ENCODE measurements around the gene TELO2.

TELO2 gene

DNA sequence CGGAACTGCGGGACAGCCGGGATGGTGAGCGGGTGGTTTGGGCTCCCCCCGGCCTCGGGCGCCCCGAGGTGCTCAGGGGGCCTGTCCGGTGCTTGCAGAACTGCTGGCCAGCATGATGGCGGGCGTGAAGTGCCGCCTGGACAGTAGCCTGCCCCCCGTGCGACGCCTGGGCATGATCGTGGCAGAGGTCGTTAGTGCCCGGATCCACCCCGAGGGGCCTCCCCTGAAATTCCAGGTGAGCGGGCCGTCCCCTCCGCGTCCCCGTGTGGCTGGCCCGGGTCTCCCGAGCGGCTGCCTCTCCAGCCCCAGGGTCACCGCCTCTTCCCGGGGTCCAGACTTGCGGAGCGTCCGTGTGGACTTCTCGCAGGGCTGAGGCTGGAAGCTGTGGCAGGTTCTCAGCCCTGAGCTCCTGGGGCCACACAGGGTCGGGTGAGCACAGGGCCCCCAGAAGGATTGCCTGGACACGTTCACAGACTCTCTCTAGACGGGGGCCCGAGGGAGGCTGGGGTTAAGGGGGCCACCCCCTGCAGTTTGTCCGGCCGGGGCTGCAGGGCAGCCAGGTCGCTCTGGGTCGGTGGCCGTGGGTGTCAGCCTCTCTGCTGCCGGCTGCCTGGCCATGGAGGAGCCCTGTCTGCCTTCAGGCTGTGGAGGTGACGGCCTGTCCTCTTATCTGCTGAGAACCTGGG lies 7.4 kb downstream of the TELO2 start:
- no peak for DNase-seq

DNA sequence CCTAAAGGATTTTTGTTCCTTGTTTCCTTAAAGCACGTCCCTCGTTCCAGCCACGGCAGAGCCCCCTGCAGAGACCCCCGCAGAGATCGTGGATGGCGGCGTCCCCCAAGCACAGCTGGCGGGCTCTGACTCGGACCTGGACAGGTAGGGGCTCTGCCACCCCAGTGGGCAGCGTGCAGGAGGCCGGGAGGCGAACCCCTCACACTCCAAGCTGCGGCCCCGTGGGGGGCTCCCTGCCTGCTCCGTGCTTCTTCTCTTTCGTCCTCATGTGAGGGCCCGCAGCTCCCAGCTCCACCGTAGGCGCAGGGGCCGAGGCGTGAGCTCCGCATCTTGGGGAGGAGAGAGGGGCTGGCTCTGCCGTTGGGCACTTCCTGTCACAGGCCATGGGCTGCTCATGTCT lies 8.5 kb downstream of the TELO2 start:
- DNase-seq: no peak

DNA sequence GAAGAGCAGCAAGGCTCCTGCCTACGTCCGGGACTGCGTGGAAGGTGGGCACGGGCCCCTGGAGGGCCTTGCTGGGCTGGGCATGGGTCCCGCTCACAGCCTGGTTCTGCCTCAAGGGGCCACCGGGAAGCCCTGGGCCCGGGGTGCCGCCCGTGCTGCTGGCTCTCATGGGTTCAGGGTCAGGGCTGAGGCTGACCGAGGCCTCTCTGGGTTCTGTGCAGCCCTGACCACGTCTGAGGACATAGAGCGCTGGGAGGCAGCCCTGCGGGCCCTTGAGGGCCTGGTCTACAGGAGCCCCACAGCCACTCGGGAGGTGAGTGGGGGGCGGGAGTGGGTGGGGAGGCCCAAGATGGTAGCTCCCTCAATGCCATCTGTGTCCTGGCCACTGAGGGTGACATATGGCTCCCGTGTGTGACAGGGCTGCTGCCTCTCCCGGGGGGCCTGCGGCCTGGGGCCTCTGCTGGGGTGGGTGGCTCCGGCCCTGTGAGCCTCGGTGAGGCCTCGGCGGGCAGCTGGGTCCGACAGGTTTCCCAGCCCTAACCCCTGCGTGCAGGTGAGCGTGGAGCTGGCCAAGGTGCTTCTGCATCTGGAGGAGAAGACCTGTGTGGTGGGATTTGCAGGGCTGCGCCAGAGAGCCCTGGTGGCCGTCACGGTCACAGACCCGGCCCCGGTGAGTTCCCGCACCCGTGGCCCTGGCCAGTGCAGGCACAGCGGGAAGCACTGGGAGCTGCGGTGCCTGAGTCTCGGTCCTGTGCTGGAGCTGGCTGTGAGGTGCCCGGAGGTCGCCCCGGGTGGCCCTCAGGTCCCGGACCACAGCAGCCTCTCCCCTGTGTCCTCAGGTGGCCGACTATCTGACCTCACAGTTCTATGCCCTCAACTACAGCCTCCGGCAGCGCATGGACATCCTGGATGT lies 9.2 kb downstream of the TELO2 start:
- DNase-seq: no peak

DNA sequence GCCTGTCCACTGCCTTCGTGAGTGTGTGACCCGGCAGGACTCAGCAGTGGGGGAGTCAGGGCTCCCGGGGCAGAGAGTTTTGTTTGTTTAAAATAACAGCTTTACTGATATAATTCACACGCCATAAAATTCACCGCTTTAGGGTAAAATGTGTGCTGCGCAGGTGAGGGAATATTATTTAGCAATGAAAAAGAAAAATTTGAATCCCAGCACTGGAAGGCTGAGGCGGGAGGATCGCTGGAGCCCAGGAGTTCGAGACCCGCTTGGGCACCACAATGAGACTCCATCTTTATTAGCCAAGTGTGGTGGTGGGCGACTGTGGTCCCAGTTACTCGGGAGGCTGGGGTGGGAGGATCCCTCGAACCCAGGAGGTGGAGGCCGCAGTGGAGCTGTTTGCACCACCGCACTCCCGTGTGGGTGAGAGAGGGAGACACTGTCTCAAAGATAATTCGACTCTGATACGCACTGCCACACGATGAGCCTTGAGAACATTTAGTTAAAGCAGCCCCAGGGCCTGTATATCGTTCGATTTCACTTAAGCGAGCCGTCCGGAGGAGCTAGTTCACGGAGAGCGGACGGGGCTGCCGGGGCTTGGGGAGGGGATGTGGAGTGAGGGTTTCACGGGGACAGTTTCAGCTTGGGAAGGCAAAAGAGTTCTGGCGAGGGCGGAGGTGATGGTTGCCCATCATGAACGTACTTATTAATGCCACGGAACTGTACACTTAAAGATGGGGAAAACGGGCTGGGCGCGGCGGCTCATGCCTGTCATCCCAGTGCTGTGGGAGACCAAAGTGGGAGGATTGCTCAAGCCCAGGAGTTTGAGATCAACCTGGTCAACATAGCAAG lies 10.2 kb downstream of the TELO2 start:
- DNase-seq: no peak

DNA sequence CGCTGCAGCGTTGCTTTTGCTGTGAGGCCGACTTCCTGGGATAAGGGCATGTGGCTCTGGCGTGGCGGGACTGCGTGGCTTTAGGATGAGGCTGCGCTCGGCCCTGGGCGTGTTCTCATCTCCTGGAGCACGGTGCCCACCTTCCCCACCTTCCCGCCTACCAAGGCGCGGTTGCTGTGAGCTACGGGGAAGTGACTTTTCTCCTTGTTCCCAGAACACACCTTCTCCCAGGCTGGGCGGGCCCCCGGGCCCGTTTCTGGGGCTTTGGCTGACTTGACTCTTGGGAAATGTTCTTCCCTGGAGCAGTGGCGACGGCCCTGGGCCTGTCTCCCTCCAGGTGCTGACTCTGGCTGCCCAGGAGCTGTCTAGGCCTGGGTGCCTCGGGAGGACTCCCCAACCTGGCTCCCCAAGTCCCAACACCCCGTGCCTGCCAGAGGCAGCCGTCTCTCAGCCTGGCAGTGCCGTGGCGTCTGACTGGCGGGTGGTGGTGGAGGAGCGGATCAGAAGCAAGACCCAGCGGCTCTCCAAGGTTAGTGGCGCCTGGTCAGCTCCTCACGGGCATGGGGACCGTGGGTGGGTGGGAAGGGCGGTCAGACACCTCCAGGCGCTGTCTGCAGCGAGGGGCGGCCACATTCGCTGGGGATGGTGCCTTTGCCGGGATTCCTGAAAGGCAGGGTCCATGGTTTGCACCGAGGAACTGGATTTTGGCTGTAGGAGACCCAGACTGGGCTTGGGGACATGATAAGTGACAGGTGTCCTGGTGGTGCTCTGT lies 12.1 kb downstream of the TELO2 start:
- DNase-seq: no peak

DNA sequence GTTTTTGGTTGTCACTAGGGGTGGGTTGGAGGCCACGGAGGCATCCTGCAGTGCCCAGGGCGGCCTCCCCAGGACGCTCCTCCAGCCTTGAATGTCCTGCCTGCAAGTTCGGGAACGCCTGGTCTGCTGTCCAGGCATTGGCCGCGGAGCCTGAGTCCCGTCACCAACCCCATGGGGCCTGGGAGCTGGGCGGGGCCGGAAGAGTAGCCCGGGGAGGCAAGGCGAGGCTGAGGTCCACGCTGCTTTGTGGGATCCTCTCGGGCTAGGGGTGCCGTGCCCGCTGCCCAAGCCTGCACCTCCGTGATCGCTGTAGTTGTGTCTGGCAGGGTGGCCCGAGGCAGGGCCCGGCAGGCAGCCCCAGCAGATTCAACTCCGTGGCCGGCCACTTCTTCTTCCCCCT lies 12.8 kb downstream of the TELO2 start:
- no peak for DNase-seq

DNA sequence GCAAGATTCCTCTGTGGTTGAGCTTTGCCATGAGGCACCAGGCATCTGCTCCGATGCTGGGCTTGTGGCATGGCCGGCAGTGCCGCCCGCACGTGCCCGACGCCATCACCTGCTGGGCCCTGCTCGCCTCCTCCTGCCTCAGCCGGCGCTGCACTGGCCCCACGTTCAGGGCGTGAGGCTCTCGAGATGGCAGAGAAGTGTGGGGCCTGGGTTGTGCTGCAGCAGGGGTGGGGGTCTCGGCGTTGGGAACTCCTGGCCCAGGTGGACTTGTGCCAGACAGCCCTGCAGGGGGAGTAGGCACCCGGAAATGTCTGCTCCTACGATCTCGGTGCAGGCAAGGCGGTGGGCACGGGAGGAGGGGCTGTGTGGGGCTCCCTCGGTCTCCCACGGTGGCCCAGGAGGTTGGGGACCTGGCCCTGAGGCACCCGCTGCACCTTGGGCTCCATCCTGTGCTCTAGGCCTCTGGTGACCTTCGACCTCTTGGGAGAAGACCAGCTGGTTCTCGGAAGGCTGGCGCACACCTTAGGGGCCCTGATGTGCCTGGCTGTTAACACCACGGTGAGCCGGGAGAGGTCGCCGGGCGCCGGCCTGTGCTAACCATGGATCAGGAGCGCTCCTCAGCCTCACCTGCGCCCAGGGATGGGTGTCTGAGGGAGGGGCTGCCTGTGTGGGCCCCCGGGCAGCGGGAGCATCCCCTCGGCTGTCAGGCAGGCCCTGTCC lies 13.5 kb downstream of the TELO2 start:
- DNase-seq: no peak

DNA sequence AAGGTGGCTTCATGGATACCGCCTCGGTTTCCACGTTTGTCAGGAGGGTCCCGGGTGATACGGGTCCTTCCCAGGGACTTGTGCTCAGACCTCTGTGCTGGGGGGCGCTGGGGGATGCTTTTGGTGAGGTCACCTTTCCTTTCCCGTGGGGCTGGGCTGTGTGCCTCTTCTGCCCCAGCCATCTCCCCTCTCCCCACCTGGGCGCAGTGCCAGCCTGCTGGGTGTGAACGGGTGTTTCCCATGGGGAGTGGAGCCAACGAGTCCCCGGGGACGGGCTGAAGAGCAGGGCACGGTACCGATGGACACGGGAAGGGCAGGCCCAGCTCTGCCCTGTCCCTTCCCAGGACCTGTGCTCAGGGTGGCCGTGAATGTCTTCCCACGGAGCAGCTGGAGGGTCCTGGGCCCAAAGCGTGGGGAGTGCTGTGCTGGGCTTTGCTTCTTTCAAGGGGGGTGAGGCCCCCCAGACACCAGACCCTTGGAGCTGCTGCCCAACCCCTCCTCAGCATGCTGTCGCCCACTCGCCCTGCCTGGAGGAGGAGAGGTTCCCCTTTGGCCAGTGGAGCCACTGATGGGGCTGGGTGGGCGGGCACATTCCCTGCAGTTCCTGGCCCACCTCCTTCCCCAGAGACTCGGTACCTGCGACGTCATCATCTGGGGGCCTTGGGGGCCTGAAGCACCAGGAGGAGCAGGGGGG lies 15.5 kb downstream of the TELO2 start:
- DNase-seq: no peak

DNA sequence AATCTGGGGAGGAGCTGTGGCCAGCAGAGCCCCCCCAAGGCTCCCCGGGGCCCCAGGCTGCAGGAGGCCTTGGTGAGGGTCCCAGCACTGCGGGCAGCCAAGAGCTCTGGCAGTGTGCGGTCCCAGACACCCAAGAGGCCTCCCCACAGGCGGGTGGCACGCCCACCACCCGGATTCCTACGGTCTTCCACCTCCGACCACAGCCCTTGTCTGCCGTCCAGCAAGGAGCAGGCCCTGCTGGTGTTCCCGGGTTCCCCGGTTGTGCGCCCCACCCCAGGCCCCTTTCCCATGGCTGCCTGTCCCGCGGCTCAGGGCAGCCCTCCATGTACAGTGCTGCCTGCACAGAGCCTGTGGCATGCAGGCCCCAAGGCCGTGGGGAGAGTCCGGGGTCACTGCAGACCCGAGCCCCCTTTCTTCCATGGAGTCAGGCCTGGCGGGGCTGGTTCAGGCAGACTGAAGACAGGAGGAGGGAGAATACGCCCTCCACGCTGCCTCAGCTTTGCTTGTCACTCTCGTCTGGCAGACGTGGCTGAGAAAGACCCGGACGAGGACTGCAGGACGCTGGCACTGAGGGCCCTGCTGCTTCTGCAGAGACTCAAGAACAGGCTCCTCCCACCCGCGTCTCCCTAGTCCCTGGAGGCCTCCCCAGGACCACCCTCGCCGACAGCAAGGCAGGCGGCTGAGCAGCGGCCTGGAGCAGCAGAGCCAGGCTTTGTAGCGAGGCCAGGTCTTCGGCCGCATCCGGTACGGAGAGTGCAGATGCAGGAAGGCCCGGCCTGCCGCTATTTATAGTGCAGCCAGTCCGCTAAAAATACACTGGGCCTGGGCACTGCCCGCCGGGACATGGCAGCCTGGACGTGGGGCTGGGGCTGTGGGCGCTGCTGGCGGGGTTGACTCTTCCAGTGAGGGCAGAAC lies 16.4 kb downstream of the TELO2 start:
- DNase-seq: no peak

DNA sequence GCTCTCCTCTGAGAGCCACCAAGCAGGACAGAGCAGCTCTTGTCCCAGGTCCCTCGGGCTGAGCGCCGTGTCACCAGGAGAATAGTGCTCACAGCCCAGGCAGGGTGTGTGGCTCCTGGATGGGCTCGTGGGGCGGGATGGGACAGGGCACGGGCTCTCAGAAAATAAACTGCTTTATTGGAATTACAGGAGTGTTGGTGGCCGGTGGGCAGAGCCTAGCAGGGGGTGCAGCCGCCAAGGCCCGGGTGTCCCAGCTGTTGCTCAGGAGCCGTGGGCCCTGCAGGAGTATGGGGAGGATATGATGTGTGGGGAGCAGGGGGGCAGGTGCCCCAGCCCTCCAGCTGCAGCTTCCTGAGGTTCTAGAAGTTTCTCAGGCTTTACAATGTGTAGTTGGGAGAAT lies 17.1 kb downstream of the TELO2 start:
- no peak for DNase-seq

DNA sequence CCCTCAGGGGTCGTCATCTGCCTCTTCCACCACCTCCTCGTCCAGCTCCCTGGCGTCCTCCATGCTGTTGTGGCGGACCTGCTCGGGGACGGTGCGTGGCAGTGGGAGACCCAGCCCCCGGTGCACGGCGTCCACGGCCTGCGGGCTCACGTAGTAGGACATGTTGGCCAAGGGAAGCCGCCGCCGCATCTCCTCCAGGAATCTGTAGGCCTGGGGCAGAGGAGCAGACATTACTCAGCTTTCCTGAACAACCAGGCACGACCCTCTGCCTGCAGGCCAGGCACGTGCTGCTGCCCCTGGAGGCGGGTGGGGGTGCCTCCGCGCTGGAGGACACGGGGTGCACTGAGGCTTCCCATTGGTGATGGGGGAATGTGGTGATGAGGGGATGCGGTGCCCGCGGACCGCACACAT lies 17.8 kb downstream of the TELO2 start:
- DNase-seq: no peak

DNA sequence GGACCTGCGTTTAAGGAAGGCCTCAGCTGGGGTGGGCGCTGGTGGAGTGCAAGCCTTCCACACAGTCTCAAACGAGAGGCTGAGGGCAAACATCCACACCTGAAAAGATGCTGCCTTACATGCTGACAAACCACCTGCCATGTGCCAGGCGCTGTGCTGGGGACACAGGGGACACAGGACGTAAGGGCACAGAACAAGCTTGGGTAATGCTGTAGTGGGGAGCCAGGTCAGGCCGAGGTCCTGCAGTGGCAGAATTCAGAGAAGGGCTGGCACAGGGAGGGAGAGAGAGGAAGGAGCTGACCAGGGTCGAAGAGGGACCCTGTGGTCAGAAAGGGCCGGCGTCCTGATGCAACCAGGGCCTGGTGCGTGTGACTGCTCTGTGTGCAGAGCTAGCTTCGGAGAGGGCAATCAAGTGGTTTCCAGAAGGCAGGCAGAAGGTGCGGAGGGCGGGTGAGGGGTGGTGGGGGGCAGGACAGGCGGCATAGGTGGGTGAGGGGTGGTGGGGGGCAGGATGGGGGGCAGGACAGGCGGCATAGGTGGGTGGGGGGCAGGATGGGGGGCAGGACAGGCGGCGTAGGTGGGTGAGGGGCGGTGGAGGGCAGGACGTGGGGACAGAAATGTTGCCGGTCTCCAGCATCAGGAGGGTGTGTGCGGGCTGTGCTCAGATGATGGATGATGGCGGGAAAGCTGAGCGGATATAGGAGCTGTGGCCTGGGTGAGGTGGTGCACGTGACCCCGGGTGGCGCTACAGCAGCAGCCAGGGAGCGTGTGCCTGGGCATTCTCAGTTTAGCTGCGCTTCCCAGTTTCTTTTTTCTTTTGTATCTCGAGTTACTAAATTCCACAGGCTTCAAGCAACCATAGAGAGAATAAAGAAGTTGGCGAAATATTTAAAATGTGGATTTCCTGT lies 18.8 kb downstream of the TELO2 start:
- DNase-seq: no peak

DNA sequence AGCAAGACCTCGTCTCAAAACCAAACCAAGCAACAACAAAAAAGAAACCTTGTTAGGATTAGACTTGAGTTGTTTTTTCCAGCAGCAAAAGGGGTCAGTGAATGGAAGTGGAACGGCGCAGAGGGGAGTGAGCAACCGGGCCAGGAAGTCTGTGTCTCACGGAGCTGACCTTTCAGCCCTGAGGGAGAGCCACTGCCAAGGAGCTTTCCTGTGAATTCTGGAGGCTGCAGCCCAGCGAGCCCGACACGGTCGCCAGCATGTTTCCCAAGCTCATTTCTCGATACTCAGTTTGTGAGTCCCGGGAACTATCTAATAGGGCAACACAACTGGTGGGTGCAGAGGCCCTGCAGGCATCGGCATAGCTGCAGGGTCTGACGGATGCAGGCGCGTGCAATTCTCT lies 19.6 kb downstream of the TELO2 start:
- no peak for DNase-seq

DNA sequence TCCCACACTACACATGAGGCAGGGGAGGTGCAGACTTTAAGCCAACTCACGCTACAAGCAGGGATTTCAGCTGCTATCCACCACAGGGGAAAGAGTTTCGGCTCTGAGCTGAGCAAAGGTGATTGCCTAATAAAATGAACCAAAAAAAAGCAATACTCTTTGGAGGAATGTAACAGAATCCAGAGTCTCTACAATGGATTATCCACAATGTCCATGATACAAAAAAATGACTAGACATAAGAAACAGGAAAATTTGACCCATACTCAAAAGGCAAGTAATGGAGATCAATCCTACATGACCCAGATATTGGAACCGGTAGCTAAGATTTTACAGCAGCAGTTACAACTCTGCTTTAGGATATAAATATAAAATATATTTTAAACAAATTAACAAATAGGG lies 21.3 kb downstream of the TELO2 start:
- no peak for DNase-seq

DNA sequence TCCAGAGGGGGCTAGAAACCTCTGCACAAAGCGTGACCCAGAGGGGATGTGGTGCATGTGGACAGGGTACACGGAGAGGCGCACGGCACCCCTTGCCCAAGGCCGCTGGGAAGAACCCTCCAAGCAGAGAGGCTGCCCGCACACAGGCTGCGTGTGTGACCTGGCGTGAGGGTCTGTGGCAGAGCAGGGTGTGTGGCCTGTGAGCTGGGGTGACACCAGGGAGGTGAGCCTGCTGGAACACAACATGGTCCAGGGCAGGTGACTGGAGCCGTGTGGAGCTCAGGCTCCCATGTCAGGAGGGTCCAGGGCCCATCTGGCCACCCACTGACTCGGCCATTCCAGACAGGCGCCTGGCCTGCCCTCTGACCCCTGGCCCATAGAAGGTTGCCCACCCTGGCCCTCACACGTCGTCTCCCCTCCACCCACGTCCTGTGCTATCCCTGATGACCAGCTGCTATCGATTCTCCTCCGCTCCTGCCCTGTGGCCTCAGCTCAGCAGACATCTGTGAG lies 25.5 kb downstream of the TELO2 start:
- no peak for DNase-seq

DNA sequence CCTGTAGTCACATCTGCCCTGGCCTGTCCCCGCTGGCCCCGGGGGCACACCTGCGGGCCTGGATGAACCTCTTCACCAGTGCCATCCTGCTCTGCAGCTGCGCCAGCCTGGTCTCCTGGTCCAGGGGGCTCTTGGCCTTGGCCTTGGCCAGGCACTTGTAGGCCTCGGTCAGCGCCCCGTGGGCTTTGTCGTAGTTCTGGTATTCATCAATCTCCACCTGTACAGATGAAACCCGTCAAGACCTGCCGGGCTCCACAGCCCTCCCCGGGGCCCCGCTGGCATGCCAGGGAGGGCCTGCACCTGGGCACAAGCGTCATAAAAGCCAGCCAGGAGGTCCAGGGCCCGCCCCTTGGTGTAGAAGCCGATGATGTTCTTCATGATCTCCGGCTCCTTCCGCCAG lies 26.7 kb downstream of the TELO2 start:
- DNase-seq: no peak

DNA sequence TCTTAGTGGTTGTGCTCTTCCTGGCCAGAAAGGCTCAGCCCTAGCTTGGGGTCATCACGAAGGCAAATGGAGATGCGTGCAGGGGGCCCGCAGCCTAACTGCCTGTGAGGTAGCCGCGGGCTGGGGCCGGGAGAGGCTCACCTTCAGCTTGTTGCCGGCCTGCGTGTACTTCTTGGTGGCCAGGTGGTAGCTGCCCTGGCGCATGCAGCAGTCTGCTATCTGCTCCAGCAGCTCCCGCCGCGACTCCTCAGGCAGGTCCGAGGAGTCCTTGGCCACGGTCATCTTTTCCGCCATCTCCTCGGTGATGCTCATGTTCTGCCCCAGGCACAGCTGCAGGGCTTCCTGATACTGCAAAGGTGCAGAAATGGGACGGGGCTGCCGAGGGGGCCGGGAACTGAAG lies 27.3 kb downstream of the TELO2 start:
- DNase-seq: no peak

DNA sequence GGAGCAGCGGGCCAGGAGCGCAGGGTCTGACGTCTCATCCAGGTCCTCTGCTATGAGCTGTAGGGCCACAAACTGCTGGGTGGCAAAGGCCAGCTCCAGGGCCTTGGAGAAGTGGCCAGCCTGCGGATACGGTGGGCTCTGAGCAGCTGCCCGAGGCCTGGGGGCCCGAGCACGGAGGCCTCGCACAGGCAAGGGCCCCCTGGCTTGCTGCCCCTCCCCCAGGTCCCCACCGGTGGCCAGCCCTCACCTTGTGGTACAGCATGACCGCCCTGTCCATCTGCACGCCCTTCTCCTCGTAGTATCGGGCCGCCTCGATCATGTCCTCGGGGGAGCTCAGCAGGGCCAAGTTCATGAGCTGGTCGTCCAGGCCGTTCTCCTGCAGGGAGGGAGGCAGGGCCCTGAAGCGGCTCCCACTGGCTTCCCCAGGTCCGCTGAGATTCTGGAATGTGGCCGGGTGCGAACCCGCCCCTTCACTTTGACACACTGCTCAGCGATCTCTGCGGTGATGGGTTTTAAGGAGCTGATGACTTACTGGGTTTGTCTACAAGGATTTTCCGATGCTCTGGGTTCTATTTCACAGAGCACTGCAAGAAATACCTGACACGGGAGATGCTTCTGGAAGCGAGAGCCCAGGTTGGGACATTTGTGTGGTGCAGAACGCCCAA lies 30.6 kb downstream of the TELO2 start:
- DNase-seq: no peak

Data from NCI-H2029 treated with DMSO at 0.1 percent for 48 hours (cell line).